Prostate gland (tissue), 2 donors: ENCODE data around the gene RAPSN. TPM values are rescaled to one million over a fixed set of nuclear protein-coding genes. Genes with fewer than 3 reads are reported as not detected.

ENCODE experiments used
- DNase-seq: peaks from one replicate; pipeline ENCODE4 v3.0.0-alpha.2; 2019; ENCODE audit warnings: low spot score
- H3K27ac ChIP-seq, 2 donors: fragments of 200-600 bp; sonication (generic); 2 replicates each; pipeline ENCODE4 v1.5.1; 2017 to 2019
- H3K27me3 ChIP-seq: fragments of 200-600 bp; sonication (generic); replicated peaks from 2 replicates; pipeline ENCODE4 v1.5.1; 2019; ENCODE audit not compliant: insufficient read depth
- H3K36me3 ChIP-seq, 2 donors: fragments of 200-600 bp; sonication (generic); 1 replicate in 1 of 2; 2 replicates in 1 of 2; pipeline versions ENCODE4 v1.5.1 to v1.8.1; 2017 to 2019
- H3K4me1 ChIP-seq: fragments of 200-600 bp; sonication (generic); replicated peaks from 2 replicates; pipeline ENCODE4 v1.5.1; 2019
- H3K4me3 ChIP-seq, 2 donors: fragments of 200-600 bp; sonication (generic); 2 replicates each; pipeline ENCODE4 v1.5.1; 2017 to 2019
- H3K9me3 ChIP-seq: fragments of 200-600 bp; sonication (generic); 2 replicates; pipeline ENCODE4 v1.5.1; 2017
- POLR2A ChIP-seq: fragments of 450-650 bp; IDR thresholded peaks from one replicate; pipeline ENCODE4 v1.6.1; 2016; ENCODE audit warnings: antibody characterized with exemption, mild to moderate bottlenecking
- POLR2AphosphoS5 ChIP-seq: sonication (generic); formaldehyde crosslinking; IDR thresholded peaks from one replicate; pipeline ENCODE4 v1.6.1; 2017; ENCODE audit warnings: antibody characterized with exemption
- WGBS: methylation state at CpG from one replicate; pipeline ENCODE4 v1.1.5; 2018; 5-methylcytosine and 5-hydroxymethylcytosine counted together
- intact Hi-C: fragments of 100-400 bp; cut with DNase I; formaldehyde crosslinking; loops from one replicate; pipeline ENCODE4 v1.14.2; 2022
- total RNA-seq, 2 donors: library from RNA; depleted of rRNA; stranded (reverse); fragments of >200 nt; gene quantifications; one replicate each; pipeline ENCODE4 v1.1.0, GENCODE V29; 2016
- TF ChIP-seq, protein P1 (sequence below), 4 experiments: fragments of 200-600 bp in 2 of 4; fragments of 450-650 bp in 2 of 4; sonication (generic) in 2 of 4; IDR thresholded peaks; 1 replicate in 3 of 4; 2 replicates in 1 of 4; pipeline ENCODE4 v1.5.1; 2016 to 2019; ENCODE audit warnings: antibody characterized with exemption in 4 of 4, mild to moderate bottlenecking in 2 of 4, moderate library complexity in 2 of 4

RAPSN gene
- total RNA-seq, 2 donors from 2014 or later, result 1.3 TPM; not detected in 1

DNA sequence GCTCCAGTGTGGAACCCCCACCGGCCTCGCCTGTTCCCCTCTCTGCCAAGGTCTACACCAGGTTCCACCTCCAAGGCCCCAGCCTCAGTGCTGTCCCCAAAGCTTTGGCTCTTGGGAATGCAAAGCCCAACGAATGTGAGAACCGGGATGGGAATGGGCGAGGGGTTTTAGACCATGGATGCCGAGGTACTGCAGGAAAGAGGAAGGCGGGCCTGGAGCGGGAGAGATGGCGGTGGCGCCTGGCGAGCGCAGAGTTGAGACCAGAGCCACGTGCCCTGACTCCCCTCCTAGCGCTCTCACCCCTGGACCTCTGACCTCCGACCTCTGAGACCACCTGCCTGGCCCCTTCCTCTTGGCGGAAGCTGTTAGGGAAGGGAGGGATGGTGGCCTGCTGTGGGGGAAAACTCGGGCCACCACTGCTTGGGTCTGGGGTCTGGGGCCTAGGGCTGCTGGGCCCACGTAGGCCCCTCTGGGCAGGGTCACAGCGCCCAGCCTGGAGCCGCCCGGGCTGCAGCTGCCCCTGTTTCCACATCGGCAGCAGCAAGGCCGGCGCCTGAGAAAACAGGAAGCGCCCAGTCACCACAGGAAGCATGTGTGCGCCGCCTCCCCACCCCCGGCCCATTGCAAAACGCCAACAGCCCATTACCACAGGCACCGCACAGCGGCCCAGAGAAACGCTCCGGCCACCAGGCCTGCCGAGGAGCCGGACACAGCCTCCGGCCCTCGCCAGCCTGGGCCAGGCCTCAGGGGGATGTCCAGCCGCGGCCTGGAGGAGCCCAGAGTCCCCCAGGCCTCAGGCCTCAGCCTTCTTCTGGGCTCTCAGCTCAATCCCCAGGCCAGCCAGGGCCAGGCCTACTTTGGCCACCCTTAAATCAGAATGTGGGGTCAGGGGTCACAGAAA, 54.4 kb downstream of the RAPSN start:
- TF ChIP-seq POLR2A, result no peak
- Histone ChIP-seq H3K4me1 (no peaks in the 10 kb centered on the region), H3K4me3 (no peak overlapping the region), H3K36me3 (no peaks in the 10 kb centered on the region), H3K9me3 (no peaks in the 10 kb centered on the region), H3K27me3 (no peaks in the 10 kb centered on the region), H3K27ac (peak overlapping the region; percentile 15 to 51)
- intact Hi-C loops, result no loop called here
- 75% methylated on average over 39 of the region's 39 CpGs for WGBS
- DNase-seq, result no peak

DNA sequence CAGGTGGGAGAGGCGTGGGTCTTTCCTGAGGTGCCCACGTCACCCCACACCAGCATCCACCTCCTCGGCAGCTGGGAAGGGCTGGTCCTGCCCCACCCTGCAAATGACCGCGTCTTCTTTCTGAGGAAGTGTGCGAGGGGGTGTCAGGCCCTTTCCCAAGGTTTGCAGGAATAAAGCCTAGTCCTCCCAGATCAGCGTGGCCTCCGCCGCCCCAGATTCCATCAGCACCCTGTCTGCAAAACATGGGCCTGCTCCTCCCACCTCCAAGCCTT, 55.0 kb downstream of the RAPSN start:
- Histone ChIP-seq H3K36me3 (no peaks in the 10 kb centered on the region), H3K9me3 (no peaks in the 10 kb centered on the region), H3K4me3 (no peak overlapping the region), H3K27ac (peak overlapping the region in 1 of 2 donors; percentile 51), H3K4me1 (no peaks in the 10 kb centered on the region), H3K27me3 (no peaks in the 10 kb centered on the region)
- TF ChIP-seq, protein P1, sequence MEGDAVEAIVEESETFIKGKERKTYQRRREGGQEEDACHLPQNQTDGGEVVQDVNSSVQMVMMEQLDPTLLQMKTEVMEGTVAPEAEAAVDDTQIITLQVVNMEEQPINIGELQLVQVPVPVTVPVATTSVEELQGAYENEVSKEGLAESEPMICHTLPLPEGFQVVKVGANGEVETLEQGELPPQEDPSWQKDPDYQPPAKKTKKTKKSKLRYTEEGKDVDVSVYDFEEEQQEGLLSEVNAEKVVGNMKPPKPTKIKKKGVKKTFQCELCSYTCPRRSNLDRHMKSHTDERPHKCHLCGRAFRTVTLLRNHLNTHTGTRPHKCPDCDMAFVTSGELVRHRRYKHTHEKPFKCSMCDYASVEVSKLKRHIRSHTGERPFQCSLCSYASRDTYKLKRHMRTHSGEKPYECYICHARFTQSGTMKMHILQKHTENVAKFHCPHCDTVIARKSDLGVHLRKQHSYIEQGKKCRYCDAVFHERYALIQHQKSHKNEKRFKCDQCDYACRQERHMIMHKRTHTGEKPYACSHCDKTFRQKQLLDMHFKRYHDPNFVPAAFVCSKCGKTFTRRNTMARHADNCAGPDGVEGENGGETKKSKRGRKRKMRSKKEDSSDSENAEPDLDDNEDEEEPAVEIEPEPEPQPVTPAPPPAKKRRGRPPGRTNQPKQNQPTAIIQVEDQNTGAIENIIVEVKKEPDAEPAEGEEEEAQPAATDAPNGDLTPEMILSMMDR (IDR thresholded peaks at IDR 0.05), result no peak
- no peak for TF ChIP-seq POLR2AphosphoS5
- no peak for TF ChIP-seq POLR2A
- WGBS, result 82% methylated on average over 9 of the region's 9 CpGs
- no peak for DNase-seq
- intact Hi-C loops, result no loop called here

DNA sequence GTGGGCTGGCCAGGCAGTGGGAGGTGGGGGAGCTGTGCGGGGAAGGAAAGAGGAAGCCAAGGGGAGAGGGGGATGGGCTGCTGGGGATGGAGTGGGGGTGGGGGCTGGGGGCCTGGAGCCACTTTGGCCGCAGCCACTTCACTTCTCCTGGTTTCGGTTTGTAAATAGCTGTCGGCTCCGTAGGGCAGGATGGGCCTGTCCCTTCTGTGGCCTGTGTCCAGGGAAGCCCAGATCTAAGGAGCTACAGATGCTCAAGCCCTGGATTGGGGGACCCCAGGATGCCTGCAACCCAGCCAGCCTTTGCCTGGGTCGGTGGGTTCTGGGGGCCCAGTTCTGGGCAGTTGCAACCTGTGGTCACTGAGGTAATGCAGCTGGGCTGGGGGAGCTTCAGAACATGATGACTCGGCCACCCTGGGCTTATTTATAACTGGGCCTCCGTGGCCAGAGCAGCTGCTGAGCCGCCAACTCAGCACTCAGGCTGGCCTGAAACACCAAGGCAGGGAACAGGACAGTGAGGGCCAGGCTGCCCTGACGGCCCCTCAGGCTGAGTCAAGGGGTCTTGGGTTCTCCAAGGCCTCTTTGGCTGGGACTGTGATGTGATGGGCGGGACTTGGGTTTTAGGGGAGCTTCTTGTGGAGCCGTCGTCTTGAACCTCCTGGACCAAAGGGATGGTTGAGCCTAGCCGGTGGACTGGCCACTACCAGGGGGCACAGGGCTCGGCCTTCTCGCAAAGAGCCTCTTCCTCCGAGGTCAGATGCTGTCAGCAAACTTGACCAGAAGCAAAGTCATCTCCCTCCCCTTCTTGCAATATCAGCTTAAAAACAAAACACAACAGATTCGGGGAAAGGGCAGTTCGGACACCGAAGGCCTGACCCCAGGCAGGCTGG, 55.5 kb downstream of the RAPSN start:
- Histone ChIP-seq H3K4me1 (no peaks in the 10 kb centered on the region), H3K9me3 (no peaks in the 10 kb centered on the region), H3K27me3 (no peaks in the 10 kb centered on the region), H3K36me3 (no peaks in the 10 kb centered on the region), H3K4me3 (no peak overlapping the region), H3K27ac (no peak overlapping the region)
- TF ChIP-seq POLR2AphosphoS5 (no peak), POLR2A (no peak)
- TF ChIP-seq, protein P1 (IDR thresholded peaks at IDR 0.05), result no peak
- intact Hi-C loops, result no loop called here
- no peak for DNase-seq
- WGBS, result 76% methylated on average over 15 of the region's 20 CpGs

DNA sequence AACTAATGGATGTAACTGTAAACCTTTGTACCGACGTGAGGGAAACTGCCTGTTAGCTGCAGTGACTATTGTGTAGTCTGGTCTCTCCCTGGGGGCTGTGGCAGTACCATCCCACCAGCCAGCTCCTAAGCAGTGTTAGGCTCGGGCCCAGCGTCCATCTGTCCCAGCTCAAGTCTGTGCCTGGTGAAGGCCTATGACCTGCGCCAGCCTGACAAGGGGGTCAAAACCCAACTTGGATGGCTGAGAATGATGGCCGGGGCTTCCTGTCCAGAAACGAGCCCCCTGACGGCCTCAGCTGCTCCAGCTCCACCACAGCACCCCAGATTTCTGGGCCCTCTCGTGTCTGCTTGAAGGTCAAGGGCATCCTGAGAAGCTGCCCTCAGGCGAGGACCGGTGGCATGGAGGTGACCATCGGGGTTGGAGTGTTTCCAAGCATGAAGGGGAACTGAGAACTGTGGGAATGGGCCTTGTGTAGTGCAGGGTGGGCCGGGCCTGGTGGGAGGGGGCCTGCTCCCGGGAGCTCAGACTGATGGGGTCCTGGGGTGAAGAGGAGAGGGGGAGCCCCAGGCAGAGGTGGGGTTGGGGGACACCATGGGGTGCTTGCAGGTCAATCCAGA, 56.3 kb downstream of the RAPSN start:
- 84% methylated on average over 14 of the region's 14 CpGs for WGBS
- no peaks in the 10 kb centered on the region for H3K4me1 ChIP-seq
- H3K27ac ChIP-seq, result no peak overlapping the region
- no peaks in the 10 kb centered on the region for H3K9me3 ChIP-seq
- H3K4me3 ChIP-seq, result no peak overlapping the region
- H3K36me3 ChIP-seq, result no peaks in the 10 kb centered on the region
- H3K27me3 ChIP-seq, result no peaks in the 10 kb centered on the region
- no peak for DNase-seq
- TF ChIP-seq POLR2AphosphoS5 (no peak), POLR2A (no peak)
- TF ChIP-seq, protein P1 (IDR thresholded peaks at IDR 0.05), result no peak
- intact Hi-C loops, result no loop called here
